Ecto neural progenitor cell (in vitro differentiated cells): ENCODE data around the gene SFTA2.
A peak's percentile ranks its signal among the peaks of the same experiment; 100 is the strongest.
"Not testable (repeated sequence)": the region's sequence is repeated elsewhere in the genome, so short reads cannot be mapped to it uniquely, and the experiment has no call there.

Experiments used
- DNase-seq: peaks from one replicate; pipeline ENCODE4 v3.0.0-alpha.2; 2018; ENCODE audit warnings: low spot score

The SFTA2 gene

GRCh38 chr6:30931969-30932645 is at the start of gene SFTA2:
Gene SFTA2, minus strand, starts transcription at chr6:30932170. Its CDS starts 74 bp downstream, at chr6:30932096.
- no peak for DNase-seq

GRCh38 chr6:30979690-30980089 is 47.7 kb upstream of the SFTA2 start:
- no peak for DNase-seq

DNA sequence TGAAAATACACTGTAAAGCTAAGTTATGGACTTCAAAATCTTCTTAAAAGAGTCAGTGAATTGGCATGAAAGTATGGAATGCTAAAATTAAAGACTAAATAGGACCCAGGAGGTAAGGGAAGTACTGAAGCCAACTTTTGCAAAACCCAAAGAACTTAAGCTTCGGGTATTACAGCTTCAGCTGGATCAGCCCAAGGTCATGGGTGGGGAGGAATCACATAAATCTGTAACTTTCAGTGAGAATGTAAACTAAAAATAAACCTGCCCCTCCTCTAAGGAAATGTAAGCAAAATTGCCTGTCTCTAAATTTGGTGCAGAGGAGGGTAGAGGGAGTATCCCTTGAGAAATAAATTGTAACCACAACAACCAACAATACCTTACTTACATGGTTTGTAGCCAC is 47.2 kb upstream of the SFTA2 start:
- DNase-seq = no peak

DNA sequence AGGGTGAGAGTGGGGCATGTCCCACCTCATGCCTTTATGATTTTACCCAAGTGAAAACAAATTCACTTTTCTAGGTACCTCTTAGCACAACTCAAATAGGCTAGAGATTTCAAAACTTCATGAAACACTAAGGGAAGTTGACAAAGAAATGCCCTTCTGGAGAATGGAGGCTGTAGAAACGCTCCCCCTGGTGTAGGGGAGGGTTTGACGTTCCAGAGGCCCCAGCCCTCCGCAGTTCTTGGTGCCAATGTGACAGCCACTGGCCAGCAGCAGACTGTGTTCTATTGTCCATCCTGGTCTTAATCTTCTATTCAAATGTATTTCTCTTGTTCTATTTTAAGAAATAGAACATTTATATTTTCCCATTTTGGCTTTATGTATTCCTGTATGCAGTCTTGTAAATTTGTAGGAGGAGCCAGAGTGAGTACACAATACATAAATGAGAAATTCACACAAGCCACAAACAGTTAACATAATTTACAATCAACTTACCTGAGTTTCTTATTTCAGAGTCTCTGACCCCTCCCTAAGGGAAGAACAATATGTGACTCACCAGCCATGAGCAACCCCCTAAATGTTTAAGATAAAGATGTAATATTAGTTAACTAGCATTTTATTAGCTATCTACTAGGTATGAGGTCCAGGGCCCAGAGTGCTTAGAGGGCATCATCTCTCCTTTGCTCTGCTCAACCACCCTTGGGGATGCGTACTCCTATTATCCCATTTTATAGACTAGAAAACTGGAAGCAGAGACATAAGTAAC is 42.7 kb upstream of the SFTA2 start:
- DNase-seq = no peak

- no peak for DNase-seq
Measured at GRCh38 chr6:30972816-30973215, 40.8 kb upstream of the SFTA2 start.

DNA sequence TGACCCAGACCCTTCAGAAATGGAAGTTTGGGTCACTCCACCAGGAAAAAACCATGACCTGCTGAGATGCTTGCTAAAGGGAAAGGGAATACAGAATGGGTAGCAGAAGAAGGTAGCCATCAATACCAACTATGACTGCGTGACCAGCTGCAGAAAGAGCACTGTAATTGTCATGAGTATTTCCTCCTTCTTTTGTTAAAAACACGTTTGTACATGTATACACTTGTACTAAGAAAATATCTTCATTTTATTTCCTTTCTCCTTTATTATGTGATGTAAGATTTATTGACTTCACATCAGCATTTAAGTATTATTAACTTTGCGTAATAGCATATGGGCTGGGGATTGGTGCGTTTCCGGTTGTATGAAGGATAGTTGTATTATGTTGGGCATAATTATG is 39.0 kb upstream of the SFTA2 start:
- DNase-seq = no peak

DNA sequence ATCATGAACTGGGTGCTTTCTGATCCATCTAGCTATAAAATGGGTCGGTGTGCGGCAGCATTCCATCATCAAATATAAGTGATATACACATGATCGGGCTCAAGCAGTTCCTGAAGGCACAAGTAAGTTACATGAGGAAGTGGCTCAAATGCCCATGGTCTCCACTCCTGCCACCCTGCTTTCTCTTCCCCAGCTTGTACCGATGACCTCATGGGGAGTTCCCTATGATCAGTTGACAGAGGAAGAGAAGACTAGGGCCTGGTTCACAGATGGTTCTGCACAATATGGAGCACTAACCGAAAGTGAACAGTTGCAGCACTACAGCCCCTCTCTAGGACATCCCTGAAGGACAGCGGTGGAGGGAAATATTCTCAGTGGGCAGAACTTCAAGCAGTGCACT is 37.2 kb upstream of the SFTA2 start:
- not testable (repeated sequence) for DNase-seq

DNA sequence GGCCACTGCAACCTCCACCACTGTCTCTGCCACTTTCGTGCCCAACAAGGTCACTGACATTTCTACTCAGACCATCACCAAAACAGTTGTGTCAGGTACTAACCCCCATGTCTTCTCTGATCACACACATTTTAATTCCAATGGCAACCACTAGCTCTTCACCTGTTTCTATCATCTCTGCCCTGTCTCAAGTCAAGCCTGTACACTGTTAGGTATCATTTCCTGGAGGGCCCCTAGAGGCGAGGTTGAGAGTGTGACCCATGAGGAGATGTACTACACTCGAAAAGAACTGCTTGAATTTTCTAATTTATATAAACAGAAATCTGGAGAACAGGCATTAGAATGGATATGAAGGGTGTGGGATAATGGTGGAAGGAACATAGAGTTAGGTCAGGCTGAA is 34.2 kb upstream of the SFTA2 start:
- DNase-seq = no peak

GRCh38 chr6:30965140-30965601 is 33.2 kb upstream of the SFTA2 start:
- DNase-seq = no peak

- no peak for DNase-seq
Measured at GRCh38 chr6:30964075-30964474, 32.1 kb upstream of the SFTA2 start.

DNA sequence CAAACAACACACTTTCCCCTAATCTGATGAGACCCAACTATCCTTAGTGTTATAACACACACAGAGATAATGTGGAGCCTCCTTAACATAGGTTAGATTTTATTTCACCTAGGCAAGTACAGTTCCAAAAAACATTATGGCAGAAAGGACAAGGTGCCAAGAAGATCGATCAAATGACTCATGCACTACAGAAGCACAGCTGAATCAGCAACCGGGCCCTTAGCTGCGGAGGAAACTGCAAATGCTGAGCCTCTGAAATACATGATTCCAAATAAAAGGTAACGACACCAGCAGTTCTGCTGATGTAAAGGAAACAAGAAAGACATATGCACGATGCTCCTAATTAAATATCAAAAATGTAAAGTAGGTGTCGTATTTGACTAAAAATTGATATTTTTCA is 31.7 kb upstream of the SFTA2 start:
- no peak for DNase-seq

- no peak for DNase-seq
Measured at GRCh38 chr6:30962716-30963115, 30.7 kb upstream of the SFTA2 start.

- DNase-seq = no peak
Measured at GRCh38 chr6:30960907-30961673, 29.1 kb upstream of the SFTA2 start.

DNA sequence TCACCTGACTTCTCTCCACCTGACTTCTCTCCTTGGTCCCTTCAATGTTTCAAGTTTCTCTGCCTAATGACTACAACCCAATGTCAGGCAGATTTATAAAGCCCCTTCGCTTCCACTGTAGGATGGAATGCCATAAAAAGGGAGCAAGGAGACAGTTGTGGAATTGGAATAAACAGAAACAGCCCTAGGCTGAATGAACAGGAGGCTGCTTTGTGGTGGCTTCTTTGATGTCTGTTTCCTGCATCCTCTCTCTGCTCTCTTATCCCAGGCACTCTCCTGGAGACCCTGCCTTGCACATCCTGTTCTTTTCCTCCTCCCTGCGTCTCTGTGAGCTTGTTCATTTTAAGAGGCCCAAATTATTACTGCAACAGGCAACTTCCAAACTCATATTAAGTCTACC is 25.7 kb upstream of the SFTA2 start:
- DNase-seq = no peak

DNA sequence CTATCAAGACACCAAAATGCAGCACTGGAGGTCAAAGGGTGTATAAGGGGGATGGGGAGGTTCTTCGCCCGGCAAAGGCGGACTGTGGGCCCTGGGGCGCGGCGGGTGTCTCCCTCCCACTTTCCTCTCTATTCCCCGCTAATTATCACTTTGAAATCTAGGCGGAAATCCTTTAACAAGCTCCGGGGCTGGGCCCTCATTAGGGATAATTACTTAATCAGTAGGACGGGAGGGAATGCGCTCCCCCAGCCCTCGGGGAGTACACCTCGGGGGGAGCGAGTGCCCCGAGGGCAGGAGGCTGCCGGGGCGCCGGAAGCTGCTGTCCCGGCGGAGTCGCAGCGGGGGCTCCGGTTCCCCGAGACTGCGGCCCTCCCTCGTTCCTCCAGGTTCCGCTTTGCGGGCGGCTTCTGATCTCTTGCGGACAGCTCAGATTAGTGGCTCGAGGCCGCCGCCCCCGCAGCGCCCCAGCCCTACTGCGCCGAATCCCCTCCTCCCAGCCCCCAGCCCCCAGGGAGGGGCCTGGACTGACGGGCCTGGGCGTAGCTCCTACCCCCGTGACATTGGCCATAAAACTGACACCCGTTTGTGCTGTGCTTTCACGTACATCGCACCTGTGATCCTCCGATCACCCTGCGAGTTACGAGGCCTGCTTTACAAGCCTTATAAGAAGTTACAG is 23.5 kb upstream of the SFTA2 start:
- peak; percentile 79 for DNase-seq

DNA sequence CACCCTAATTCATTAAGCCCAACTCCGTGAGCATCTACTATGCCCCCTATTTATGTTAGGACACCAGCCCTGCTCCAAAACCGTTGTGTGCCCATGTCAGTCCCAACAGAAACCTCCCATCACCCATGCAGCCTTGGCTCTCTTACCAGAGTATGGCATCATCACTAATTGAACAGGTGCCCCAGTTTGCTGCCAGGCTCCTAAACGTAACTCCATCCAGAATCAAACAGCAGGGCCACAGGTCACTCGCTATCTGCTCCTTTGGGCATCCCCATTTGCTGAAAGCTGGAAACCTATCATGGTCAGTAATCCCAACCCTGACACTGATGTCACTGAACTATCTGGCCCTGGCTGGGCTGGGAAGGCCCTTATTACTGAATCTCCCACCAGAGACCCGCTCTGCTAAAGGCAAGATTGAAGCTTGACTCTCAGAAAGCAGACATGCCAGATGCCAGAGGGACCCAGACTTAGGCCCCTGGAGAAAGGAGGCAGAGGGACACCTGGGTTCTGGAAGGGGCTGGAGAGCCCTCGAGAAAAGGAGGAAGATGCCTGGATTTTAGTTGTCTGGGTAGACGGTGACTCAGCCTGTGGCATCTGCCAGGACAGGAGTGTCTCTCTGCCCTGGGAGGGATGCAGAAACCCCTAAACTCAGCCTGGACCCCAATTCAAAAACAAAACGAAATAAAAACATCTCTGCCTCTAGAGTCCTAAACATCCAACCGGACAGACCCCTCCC is 22.8 kb upstream of the SFTA2 start:
- no peak for DNase-seq

DNA sequence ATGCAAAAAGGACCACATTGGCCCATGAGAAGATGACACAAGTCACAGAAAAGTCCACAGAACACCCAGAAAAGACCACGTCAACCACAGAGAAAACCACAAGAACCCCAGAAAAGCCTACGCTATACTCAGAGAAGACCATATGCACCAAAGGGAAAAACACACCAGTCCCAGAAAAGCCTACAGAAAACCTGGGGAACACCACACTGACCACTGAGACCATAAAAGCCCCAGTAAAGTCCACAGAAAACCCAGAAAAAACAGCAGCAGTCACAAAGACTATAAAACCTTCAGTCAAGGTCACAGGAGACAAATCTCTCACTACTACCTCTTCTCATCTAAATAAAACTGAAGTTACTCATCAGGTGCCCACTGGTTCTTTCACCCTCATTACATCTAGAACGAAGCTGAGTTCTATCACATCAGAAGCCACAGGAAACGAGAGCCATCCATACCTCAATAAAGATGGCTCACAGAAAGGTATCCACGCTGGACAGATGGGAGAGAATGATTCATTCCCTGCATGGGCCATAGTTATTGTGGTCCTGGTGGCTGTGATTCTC is 20.0 kb upstream of the SFTA2 start:
- DNase-seq = no peak

GRCh38 chr6:30948811-30949210 is 16.8 kb upstream of the SFTA2 start:
- DNase-seq = no peak

- DNase-seq = no peak
Measured at GRCh38 chr6:30947231-30947630, 15.3 kb upstream of the SFTA2 start.

DNA sequence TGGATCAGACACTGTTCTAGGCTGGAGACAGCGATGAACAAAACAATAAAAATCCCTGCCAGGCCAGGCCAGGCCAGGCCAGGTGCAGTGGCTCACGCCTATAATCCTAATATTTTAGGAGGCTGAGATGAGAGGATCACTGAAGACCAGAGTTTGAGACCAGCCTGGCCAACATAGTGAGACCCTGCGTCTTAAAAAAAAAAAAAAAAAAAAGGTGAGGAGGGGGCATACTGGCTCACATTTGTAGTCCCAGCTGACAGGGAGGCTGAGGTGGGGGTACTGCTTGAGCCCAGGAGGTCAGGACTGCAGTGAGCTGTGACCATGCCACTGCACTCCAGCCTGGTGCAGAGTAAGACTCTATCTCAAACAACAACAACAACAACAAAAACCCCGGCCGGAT is 13.3 kb upstream of the SFTA2 start:
- no peak for DNase-seq

DNA sequence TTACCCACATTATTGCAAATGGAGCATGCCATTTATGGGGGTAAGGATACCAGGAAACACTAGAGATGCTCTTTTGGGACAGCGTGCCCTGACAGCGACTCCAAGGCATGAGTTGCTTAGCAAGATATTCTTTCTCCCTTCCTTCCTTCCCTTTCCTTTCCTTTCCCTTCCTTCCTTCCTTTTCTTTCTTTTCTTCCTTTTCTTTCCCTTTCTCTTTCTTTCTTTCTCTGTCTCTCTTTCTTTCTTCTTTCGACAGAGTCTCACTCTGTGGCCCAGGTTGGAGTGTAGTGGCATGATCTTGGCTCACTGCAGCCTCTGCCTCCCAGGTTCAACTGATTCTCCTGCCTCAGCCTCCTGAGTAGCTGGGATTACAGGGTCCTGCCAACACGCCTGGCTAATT is 12.1 kb upstream of the SFTA2 start:
- DNase-seq = no peak
